HEK293 (cell line): ENCODE results near the gene NEFH.

Source experiments
- CTCF ChIA-PET: fragments of 350-600 bp; formaldehyde crosslinking; extraction: SDS; loops from one replicate; lab custom pipeline; 2021; ENCODE audit warnings: antibody characterized with exemption; lab: Yijun Ruan, JAX
- POLR2A ChIA-PET: fragments of 300-600 bp; formaldehyde crosslinking; extraction: SDS; loops from one replicate; lab custom pipeline; 2020; ENCODE audit warnings: antibody characterized with exemption, inconsistent platforms; lab: Yijun Ruan, JAX
- H3K27ac ChIP-seq: fragments of 200-500 bp; sonication (Bioruptor generic); 2 replicates; pipeline ENCODE4 v1.5.1; 2014; ENCODE audit warnings: low read depth, low read length, control low read depth, inconsistent platforms; ENCODE audit errors: extremely low read depth
- H3K36me3 ChIP-seq, 2 experiments: fragments of 200-500 bp in 1 of 2; sonication (Bioruptor generic) in 1 of 2; 1 replicate in 1 of 2; 2 replicates in 1 of 2; pipeline ENCODE4 v1.5.1; 2014 to 2017; ENCODE audit warnings: inconsistent platforms in 2 of 2, low read length in 2 of 2; ENCODE audit not compliant: control insufficient read depth in 2 of 2, insufficient read depth in 1 of 2
- H3K4me1 ChIP-seq: fragments of 200-500 bp; sonication (Bioruptor generic); 2 replicates; pipeline ENCODE4 v1.5.1; 2014; ENCODE audit warnings: mild to moderate bottlenecking, low read length, inconsistent platforms; ENCODE audit not compliant: control insufficient read depth, insufficient read depth
- H3K4me3 ChIP-seq: 2 replicates; pipeline ENCODE4 v1.5.1; 2011; ENCODE audit warnings: low read depth, mild to moderate bottlenecking, control low read depth, low read length, moderate library complexity
- H3K9me3 ChIP-seq: fragments of 200-500 bp; sonication (Bioruptor generic); 2 replicates; pipeline ENCODE4 v1.5.1; 2014; ENCODE audit warnings: low read depth, low read length, inconsistent platforms; ENCODE audit not compliant: control insufficient read depth, insufficient read depth
- ATF2 ChIP-seq: fragments of 450-650 bp; formaldehyde crosslinking; IDR thresholded peaks from 2 replicates; pipeline ENCODE4 v1.5.1; 2016; ENCODE audit warnings: missing biosample characterization, missing genetic modification characterization, low read depth
- GLIS2 ChIP-seq: fragments of 450-650 bp; formaldehyde crosslinking; IDR thresholded peaks from 2 replicates; pipeline ENCODE4 v1.5.1; 2016; ENCODE audit warnings: missing biosample characterization, missing genetic modification characterization
- MZF1 ChIP-seq: fragments of 450-650 bp; formaldehyde crosslinking; IDR thresholded peaks from 2 replicates; pipeline ENCODE4 v1.5.1; 2017; ENCODE audit warnings: missing biosample characterization, missing genetic modification characterization, borderline replicate concordance
- SCRT2 ChIP-seq: fragments of 450-650 bp; formaldehyde crosslinking; IDR thresholded peaks from 2 replicates; pipeline ENCODE4 v1.5.1; 2016; ENCODE audit warnings: missing biosample characterization, missing genetic modification characterization
- ZFHX2 ChIP-seq: fragments of 450-650 bp; formaldehyde crosslinking; conservative IDR thresholded peaks from 2 replicates; pipeline ENCODE4 v1.5.1; 2016; ENCODE audit warnings: missing biosample characterization, missing genetic modification characterization
- ZNF18 ChIP-seq: fragments of 450-650 bp; formaldehyde crosslinking; IDR thresholded peaks from 2 replicates; pipeline ENCODE4 v1.5.1; 2016; ENCODE audit warnings: missing biosample characterization, missing genetic modification characterization
- ZNF2 ChIP-seq: fragments of 450-650 bp; formaldehyde crosslinking; IDR thresholded peaks from 2 replicates; pipeline ENCODE4 v1.5.1; 2016; ENCODE audit warnings: missing biosample characterization, missing genetic modification characterization
- ZNF214 ChIP-seq: fragments of 450-650 bp; formaldehyde crosslinking; IDR thresholded peaks from 2 replicates; pipeline ENCODE4 v1.5.1; 2017; ENCODE audit warnings: missing biosample characterization, mild to moderate bottlenecking, missing genetic modification characterization, borderline replicate concordance
- ZNF266 ChIP-seq: fragments of 450-650 bp; formaldehyde crosslinking; IDR thresholded peaks from 2 replicates; pipeline ENCODE4 v1.5.1; 2016; ENCODE audit warnings: missing biosample characterization, missing genetic modification characterization, low read depth
- ZNF335 ChIP-seq: fragments of 450-650 bp; formaldehyde crosslinking; conservative IDR thresholded peaks from 2 replicates; pipeline ENCODE4 v1.5.1; 2016; ENCODE audit warnings: missing biosample characterization, missing genetic modification characterization
- ZNF341 ChIP-seq: fragments of 450-650 bp; formaldehyde crosslinking; IDR thresholded peaks from 2 replicates; pipeline ENCODE4; 2016; ENCODE audit warnings: low read depth, missing biosample characterization, missing genetic modification characterization
- ZNF501 ChIP-seq: fragments of 450-650 bp; formaldehyde crosslinking; IDR thresholded peaks from 2 replicates; pipeline ENCODE4 v1.5.1; 2016; ENCODE audit warnings: missing biosample characterization, missing genetic modification characterization
- ZNF521 ChIP-seq: fragments of 450-650 bp; formaldehyde crosslinking; IDR thresholded peaks from 2 replicates; pipeline ENCODE4 v1.5.1; 2017; ENCODE audit warnings: missing biosample characterization, mild to moderate bottlenecking, missing genetic modification characterization
- ZNF555 ChIP-seq: fragments of 450-650 bp; formaldehyde crosslinking; conservative IDR thresholded peaks from 2 replicates; pipeline ENCODE4 v1.5.1; 2017; ENCODE audit warnings: missing biosample characterization, mild to moderate bottlenecking, missing genetic modification characterization, inconsistent platforms
- ZNF658 ChIP-seq: fragments of 450-650 bp; formaldehyde crosslinking; IDR thresholded peaks from 2 replicates; pipeline ENCODE4; 2016; ENCODE audit warnings: missing biosample characterization, missing genetic modification characterization
- ZNF664 ChIP-seq: fragments of 450-650 bp; formaldehyde crosslinking; IDR thresholded peaks from 2 replicates; pipeline ENCODE4 v1.5.1; 2016; ENCODE audit warnings: missing biosample characterization, missing genetic modification characterization
- ZNF707 ChIP-seq: fragments of 450-650 bp; formaldehyde crosslinking; IDR thresholded peaks from 2 replicates; pipeline ENCODE4 v1.5.1; 2016; ENCODE audit warnings: missing biosample characterization, missing genetic modification characterization
- ZNF843 ChIP-seq: fragments of 450-650 bp; formaldehyde crosslinking; IDR thresholded peaks from 2 replicates; pipeline ENCODE4 v1.5.1; 2016; ENCODE audit warnings: missing biosample characterization, missing genetic modification characterization
- ZXDB ChIP-seq: fragments of 450-650 bp; formaldehyde crosslinking; IDR thresholded peaks from 2 replicates; pipeline ENCODE4 v1.5.1; 2016; ENCODE audit warnings: missing biosample characterization, missing genetic modification characterization
- TF ChIP-seq, protein P1 (sequence below): fragments of 450-650 bp; formaldehyde crosslinking; conservative IDR thresholded peaks from 2 replicates; pipeline ENCODE4 v1.5.1; 2016; ENCODE audit warnings: low read depth, missing biosample characterization, missing genetic modification characterization
- TF ChIP-seq, protein P2 (sequence below): fragments of 450-650 bp; formaldehyde crosslinking; IDR thresholded peaks from 2 replicates; pipeline ENCODE4 v1.5.1; 2017; ENCODE audit warnings: missing biosample characterization, missing genetic modification characterization

The NEFH gene

GRCh38 chr22:29528144-29528543, 48.1 kb downstream of the NEFH start (continued):
- TF ChIP-seq ZNF843 (no peak), ZNF2 (tag by site-specific recombination) (no peak), ATF2 (tag by site-specific recombination) (no peak), ZNF18 (no peak), ZNF341 (no peak), GLIS2 (no peak)
- TF ChIP-seq, protein P1, sequence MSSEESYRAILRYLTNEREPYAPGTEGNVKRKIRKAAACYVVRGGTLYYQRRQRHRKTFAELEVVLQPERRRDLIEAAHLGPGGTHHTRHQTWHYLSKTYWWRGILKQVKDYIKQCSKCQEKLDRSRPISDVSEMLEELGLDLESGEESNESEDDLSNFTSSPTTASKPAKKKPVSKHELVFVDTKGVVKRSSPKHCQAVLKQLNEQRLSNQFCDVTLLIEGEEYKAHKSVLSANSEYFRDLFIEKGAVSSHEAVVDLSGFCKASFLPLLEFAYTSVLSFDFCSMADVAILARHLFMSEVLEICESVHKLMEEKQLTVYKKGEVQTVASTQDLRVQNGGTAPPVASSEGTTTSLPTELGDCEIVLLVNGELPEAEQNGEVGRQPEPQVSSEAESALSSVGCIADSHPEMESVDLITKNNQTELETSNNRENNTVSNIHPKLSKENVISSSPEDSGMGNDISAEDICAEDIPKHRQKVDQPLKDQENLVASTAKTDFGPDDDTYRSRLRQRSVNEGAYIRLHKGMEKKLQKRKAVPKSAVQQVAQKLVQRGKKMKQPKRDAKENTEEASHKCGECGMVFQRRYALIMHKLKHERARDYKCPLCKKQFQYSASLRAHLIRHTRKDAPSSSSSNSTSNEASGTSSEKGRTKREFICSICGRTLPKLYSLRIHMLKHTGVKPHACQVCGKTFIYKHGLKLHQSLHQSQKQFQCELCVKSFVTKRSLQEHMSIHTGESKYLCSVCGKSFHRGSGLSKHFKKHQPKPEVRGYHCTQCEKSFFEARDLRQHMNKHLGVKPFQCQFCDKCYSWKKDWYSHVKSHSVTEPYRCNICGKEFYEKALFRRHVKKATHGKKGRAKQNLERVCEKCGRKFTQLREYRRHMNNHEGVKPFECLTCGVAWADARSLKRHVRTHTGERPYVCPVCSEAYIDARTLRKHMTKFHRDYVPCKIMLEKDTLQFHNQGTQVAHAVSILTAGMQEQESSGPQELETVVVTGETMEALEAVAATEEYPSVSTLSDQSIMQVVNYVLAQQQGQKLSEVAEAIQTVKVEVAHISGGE (tag by site-specific recombination), result no peak

- CTCF ChIA-PET, result interaction anchor here (0.6 to 2.3 kb wide), 4 partner anchors 19 to 558 kb away, joined by 3 to 10 read pairs (median 5); partner anchors contain the start of gene THOC5
- POLR2A ChIA-PET, result no interaction called here
- Histone ChIP-seq H3K9me3 (no peaks in the 10 kb centered on the region), H3K4me3 (no peak overlapping the region), H3K4me1 (no peaks in the 10 kb centered on the region), H3K27ac (no peak overlapping the region), H3K36me3 (peaks cover 65 to 92% of the 10 kb centered on the region in 2 experiments)
- TF ChIP-seq ZNF521 (tag by site-specific recombination) (no peak), SCRT2 (tag by site-specific recombination) (peak; percentile 63; the same call in 1 of the 2 replicates)
These were observed 50.7 kb downstream of the NEFH start for GRCh38 chr22:29530716-29531115.

DNA sequence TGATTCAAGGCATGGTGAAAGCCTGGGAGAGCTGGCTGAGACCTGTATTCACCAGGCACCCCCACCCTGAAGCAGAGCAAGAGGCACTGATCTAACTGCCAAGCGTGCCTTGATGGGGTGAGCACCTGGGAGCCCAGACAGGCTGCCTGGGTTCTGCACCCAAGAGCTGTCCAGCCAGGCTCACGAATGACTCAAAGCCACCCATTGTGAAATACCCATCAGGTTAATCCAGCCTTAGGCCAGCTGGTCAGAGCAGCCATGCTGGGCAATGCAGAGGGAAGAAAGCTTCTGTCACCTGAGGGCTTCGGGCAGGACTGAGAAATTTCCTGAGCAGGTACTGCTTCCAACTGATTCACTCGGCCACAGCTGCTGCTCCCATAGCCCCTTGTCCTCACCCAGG, 51.4 kb downstream of the NEFH start:
- Histone ChIP-seq H3K4me1 (no peaks in the 10 kb centered on the region), H3K27ac (no peak overlapping the region), H3K9me3 (no peaks in the 10 kb centered on the region), H3K4me3 (no peak overlapping the region), H3K36me3 (peaks cover 70 to 93% of the 10 kb centered on the region in 2 experiments)
- CTCF ChIA-PET, result interaction anchor here (1.4 to 2.3 kb wide), 2 partner anchors 22 to 557 kb away, joined by 5 read pairs; partner anchors contain the start of gene THOC5
- POLR2A ChIA-PET, result no interaction called here
- TF ChIP-seq ZNF555 (tag by site-specific recombination), result no peak
- no peak for TF ChIP-seq ZXDB
- no peak for TF ChIP-seq ZNF501 (tag by site-specific recombination)
- no peak for TF ChIP-seq ZNF707
- no peak for TF ChIP-seq ZNF664 (tag by site-specific recombination)
- TF ChIP-seq ZNF335 (tag by site-specific recombination), result no peak
- TF ChIP-seq MZF1 (tag by site-specific recombination), result no peak
- TF ChIP-seq, protein P2, sequence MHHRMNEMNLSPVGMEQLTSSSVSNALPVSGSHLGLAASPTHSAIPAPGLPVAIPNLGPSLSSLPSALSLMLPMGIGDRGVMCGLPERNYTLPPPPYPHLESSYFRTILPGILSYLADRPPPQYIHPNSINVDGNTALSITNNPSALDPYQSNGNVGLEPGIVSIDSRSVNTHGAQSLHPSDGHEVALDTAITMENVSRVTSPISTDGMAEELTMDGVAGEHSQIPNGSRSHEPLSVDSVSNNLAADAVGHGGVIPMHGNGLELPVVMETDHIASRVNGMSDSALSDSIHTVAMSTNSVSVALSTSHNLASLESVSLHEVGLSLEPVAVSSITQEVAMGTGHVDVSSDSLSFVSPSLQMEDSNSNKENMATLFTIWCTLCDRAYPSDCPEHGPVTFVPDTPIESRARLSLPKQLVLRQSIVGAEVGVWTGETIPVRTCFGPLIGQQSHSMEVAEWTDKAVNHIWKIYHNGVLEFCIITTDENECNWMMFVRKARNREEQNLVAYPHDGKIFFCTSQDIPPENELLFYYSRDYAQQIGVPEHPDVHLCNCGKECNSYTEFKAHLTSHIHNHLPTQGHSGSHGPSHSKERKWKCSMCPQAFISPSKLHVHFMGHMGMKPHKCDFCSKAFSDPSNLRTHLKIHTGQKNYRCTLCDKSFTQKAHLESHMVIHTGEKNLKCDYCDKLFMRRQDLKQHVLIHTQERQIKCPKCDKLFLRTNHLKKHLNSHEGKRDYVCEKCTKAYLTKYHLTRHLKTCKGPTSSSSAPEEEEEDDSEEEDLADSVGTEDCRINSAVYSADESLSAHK (tag by site-specific recombination), result no peak
- TF ChIP-seq ZFHX2 (tag by site-specific recombination), result no peak
- TF ChIP-seq ATF2 (tag by site-specific recombination), result no peak
- no peak for TF ChIP-seq ZNF214 (tag by site-specific recombination)
- TF ChIP-seq ZNF266 (tag by site-specific recombination), result no peak
- TF ChIP-seq ZNF658 (tag by site-specific recombination), result no peak
